ENCODE data around the gene MAP3K20. TPM values are rescaled to one million over a fixed set of nuclear protein-coding genes. Genes with fewer than 3 reads are reported as not detected.

MAP3K20 gene
- total and polyA plus RNA-seq, 2 donors from 2014 or later = 3.9 to 25.6 TPM

GRCh38 chr2:173187941-173188788 is 112.5 kb downstream of the MAP3K20 start:
- DNase-seq (no peak), FAIRE-seq (no peak)
- Histone ChIP-seq H3K27ac (ENCODE audit: low read depth in 2 of 2, low read length in 2 of 2) (no peak overlapping the region), H3K9ac (ENCODE audit: low read length in 3 of 3) (no peak overlapping the region), H3K4me1 (ENCODE audit: control insufficient read depth in 2 of 3, insufficient read depth in 2 of 3, low read depth in 1 of 3, low read length in 3 of 3) (no peaks in the 10 kb centered on the region), H3K9me3 (ENCODE audit: control insufficient read depth in 2 of 3, insufficient read depth in 1 of 3, low read length in 3 of 3) (no peaks in the 10 kb centered on the region), H3K36me3 (ENCODE audit: control insufficient read depth in 2 of 3, insufficient read depth in 3 of 3, low read length in 3 of 3) (no peaks in the 10 kb centered on the region), H3K27me3 (ENCODE audit: control insufficient read depth, insufficient read depth, low read length) (no peaks in the 10 kb centered on the region), H3K4me3 (ENCODE audit: low read length in 3 of 3) (no peak overlapping the region)
- intact Hi-C loops (cut with DNase I) = no loop called here
- no peak for TF ChIP-seq CTCF (IDR thresholded peaks at IDR 0.05; ENCODE audit: borderline replicate concordance, extremely low read depth, insufficient read depth)

- H3K4me1 ChIP-seq (ENCODE audit: control insufficient read depth in 2 of 3, insufficient read depth in 2 of 3, low read depth in 1 of 3, low read length in 3 of 3) = no peaks in the 10 kb centered on the region
- H3K36me3 ChIP-seq (ENCODE audit: control insufficient read depth in 2 of 3, insufficient read depth in 3 of 3, low read length in 3 of 3) = no peaks in the 10 kb centered on the region
- H3K27me3 ChIP-seq (ENCODE audit: control insufficient read depth, insufficient read depth, low read length) = no peaks in the 10 kb centered on the region
- no peak for DNase-seq
- TF ChIP-seq CTCF (IDR thresholded peaks at IDR 0.05; ENCODE audit: borderline replicate concordance, extremely low read depth, insufficient read depth) = no peak
- FAIRE-seq = no peak
- no peaks in the 10 kb centered on the region for H3K9me3 ChIP-seq (ENCODE audit: control insufficient read depth in 2 of 3, insufficient read depth in 1 of 3, low read length in 3 of 3)
- no peak overlapping the region for H3K4me3 ChIP-seq (ENCODE audit: low read length in 3 of 3)
- intact Hi-C loops (cut with DNase I) = no loop called here
- no peak overlapping the region for H3K9ac ChIP-seq (ENCODE audit: low read length in 3 of 3)
- no peak overlapping the region for H3K27ac ChIP-seq (ENCODE audit: low read depth in 2 of 2, low read length in 2 of 2)
Measured at GRCh38 chr2:173191601-173192000, 116.0 kb downstream of the MAP3K20 start.

- H3K4me1 ChIP-seq (ENCODE audit: control insufficient read depth in 2 of 3, insufficient read depth in 2 of 3, low read depth in 1 of 3, low read length in 3 of 3) = no peaks in the 10 kb centered on the region
- no peaks in the 10 kb centered on the region for H3K36me3 ChIP-seq (ENCODE audit: control insufficient read depth in 2 of 3, insufficient read depth in 3 of 3, low read length in 3 of 3)
- no peak overlapping the region for H3K4me3 ChIP-seq (ENCODE audit: low read length in 3 of 3)
- FAIRE-seq (no peak), DNase-seq (no peak)
- no peak overlapping the region for H3K27ac ChIP-seq (ENCODE audit: low read depth in 2 of 2, low read length in 2 of 2)
- intact Hi-C loops (cut with DNase I) = no loop called here
- H3K27me3 ChIP-seq (ENCODE audit: control insufficient read depth, insufficient read depth, low read length) = no peaks in the 10 kb centered on the region
- TF ChIP-seq CTCF (IDR thresholded peaks at IDR 0.05; ENCODE audit: borderline replicate concordance, extremely low read depth, insufficient read depth) = no peak
- H3K9ac ChIP-seq (ENCODE audit: low read length in 3 of 3) = no peak overlapping the region
- no peaks in the 10 kb centered on the region for H3K9me3 ChIP-seq (ENCODE audit: control insufficient read depth in 2 of 3, insufficient read depth in 1 of 3, low read length in 3 of 3)
Measured at GRCh38 chr2:173192071-173192470, 116.4 kb downstream of the MAP3K20 start.

Data from kidney (tissue), 14 donors.